Esophagus squamous epithelium (tissue), 4 donors: Measurements from ENCODE around the gene HSF2BP.

Experiments
- CTCF ChIP-seq, 6 experiments: fragments of 450-650 bp in 4 of 6; fragments of 200-600 bp in 2 of 6; sonication (generic) in 2 of 6; IDR thresholded peaks; one replicate each; pipeline ENCODE4 v1.5.1; 2016 to 2019; ENCODE audit warnings: antibody characterized with exemption in 6 of 6, mild to moderate bottlenecking in 4 of 6, moderate library complexity in 4 of 6
- POLR2A ChIP-seq, 4 donors: fragments of 450-650 bp; IDR thresholded peaks; one replicate each; pipeline ENCODE4 v1.6.1; 2017; ENCODE audit warnings: antibody characterized with exemption in 4 of 4, mild to moderate bottlenecking in 4 of 4, moderate library complexity in 3 of 4

GRCh38 chr21:43675871-43676270 is 16.6 kb upstream of the HSF2BP start:
- TF ChIP-seq CTCF (IDR thresholded peaks at IDR 0.05): no peak
- TF ChIP-seq POLR2A (IDR thresholded peaks at IDR 0.05): no peak
